GM12878 (cell line): ENCODE measurements around the gene TAS2R13. TPM values are rescaled to one million over a fixed set of nuclear protein-coding genes. Genes with fewer than 3 reads are reported as not detected.

ENCODE experiments used
- ATAC-seq: fragments of 200-7000 bp; cut with Tn5 transposase; 3 replicates; pipeline ENCODE4 v1.9.1; 2020; ENCODE audit warnings: mild to moderate bottlenecking, moderate library complexity
- BruUV-seq: library from RNA; stranded (reverse); fragments of 400-500 nt; replicated peaks from 2 replicates; lab custom pipeline; 2021; lab: Mats Ljungman, UMichigan
- CTCF ChIA-PET: fragments of 300-600 bp; sonication (Branson Sonifier 250); formaldehyde crosslinking; extraction: SDS; loops from one replicate; lab custom pipeline; 2021; ENCODE audit warnings: inconsistent platforms; lab: Yijun Ruan, JAX
- POLR2A ChIA-PET: fragments of 350-600 bp; formaldehyde crosslinking; extraction: SDS; loops from one replicate; lab custom pipeline; 2021; ENCODE audit warnings: inconsistent platforms; lab: Charles Lee
- RAD21 ChIA-PET: fragments of 300-600 bp; sonication (Branson Sonifier 250); formaldehyde crosslinking; loops from one replicate; lab custom pipeline; 2023; ENCODE audit warnings: antibody characterized with exemption; ENCODE audit not compliant: unreplicated experiment; lab: Charles Lee
- SMC1A ChIA-PET: fragments of 300-600 bp; sonication (Branson Sonifier 250); formaldehyde crosslinking; loops from one replicate; lab custom pipeline; 2023; ENCODE audit not compliant: unreplicated experiment, uncharacterized antibody; lab: Charles Lee
- DNase-seq: peaks from one replicate; pipeline ENCODE4 v3.0.0-alpha.2; 2011; ENCODE audit warnings: low read depth, low spot score
- FAIRE-seq: peaks from 3 replicates; lab custom pipeline; 2011; peaks lifted over from hg19 to GRCh38; lab: Jason Lieb, UNC
- H2AFZ ChIP-seq: 2 replicates; pipeline ENCODE4 v1.6.0; 2011; ENCODE audit warnings: low read depth, low read length, control low read depth; ENCODE audit not compliant: control insufficient read depth
- H3K27ac ChIP-seq: 2 replicates; pipeline ENCODE4 v1.5.1; 2011; ENCODE audit warnings: control low read depth; ENCODE audit not compliant: control insufficient read depth, insufficient read depth
- H3K27me3 ChIP-seq, 2 experiments: replicated peaks in 1 of 2; 2 replicates each; pipeline versions ENCODE4 v1.6.0 to v1.6.1; 2011; ENCODE audit warnings: low read length in 1 of 2; ENCODE audit not compliant: control insufficient read depth in 2 of 2, insufficient read depth in 2 of 2
- H3K36me3 ChIP-seq, 2 experiments: 2 replicates each; pipeline ENCODE4 v1.5.1; 2011; ENCODE audit warnings: low read length in 1 of 2; ENCODE audit not compliant: control insufficient read depth in 2 of 2, insufficient read depth in 2 of 2
- H3K4me1 ChIP-seq: 2 replicates; pipeline ENCODE4 v1.6.1; 2011; ENCODE audit warnings: mild to moderate bottlenecking, low read length, moderate library complexity, mixed read lengths; ENCODE audit not compliant: control insufficient read depth, insufficient read depth
- H3K4me2 ChIP-seq: 2 replicates; pipeline ENCODE4 v1.6.0; 2011; ENCODE audit warnings: control low read depth; ENCODE audit not compliant: control insufficient read depth, insufficient read depth
- H3K4me3 ChIP-seq: fragments of 200-600 bp; sonication (generic); 2 replicates; pipeline ENCODE4 v1.5.1; 2016
- H3K79me2 ChIP-seq: 2 replicates; pipeline ENCODE4 v1.6.0; 2011; ENCODE audit warnings: low read length; ENCODE audit not compliant: control insufficient read depth, insufficient read depth
- H3K9ac ChIP-seq: 2 replicates; pipeline ENCODE4 v1.8.0; 2011; ENCODE audit warnings: low read length, control low read depth, mixed read lengths; ENCODE audit not compliant: control insufficient read depth, insufficient read depth
- H3K9me3 ChIP-seq: replicated peaks from 3 replicates; pipeline ENCODE4 v1.5.1; 2011; ENCODE audit warnings: mild to moderate bottlenecking, low read length; ENCODE audit not compliant: control insufficient read depth, insufficient read depth
- H4K20me1 ChIP-seq: 2 replicates; pipeline ENCODE4 v1.6.0; 2011; ENCODE audit not compliant: control insufficient read depth, insufficient read depth
- ASH2L ChIP-seq: fragments of 300-600, 200-600 bp; sonication (generic); IDR thresholded peaks from 2 replicates; pipeline ENCODE4 v1.6.1; 2017; ENCODE audit warnings: low read depth, mild to moderate bottlenecking, borderline replicate concordance
- ATF7 ChIP-seq: fragments of 450-650 bp; IDR thresholded peaks from 2 replicates; pipeline ENCODE4 v1.6.1; 2016; ENCODE audit warnings: low read depth, mild to moderate bottlenecking
- CREB1 ChIP-seq: IDR thresholded peaks from 2 replicates; pipeline ENCODE4 v1.6.1; 2012; ENCODE audit warnings: low read depth, mild to moderate bottlenecking, inconsistent platforms
- EP300 ChIP-seq, 2 experiments: fragments of 150-350 bp in 1 of 2; IDR thresholded peaks; 2 replicates each; pipeline ENCODE4 v1.6.1; 2011 to 2012; ENCODE audit warnings: low read depth in 2 of 2, low read length in 2 of 2, borderline replicate concordance in 1 of 2, improper control_type of control experiment in 1 of 2, inconsistent platforms in 1 of 2; ENCODE audit not compliant: control insufficient read depth in 1 of 2
- IKZF2 ChIP-seq, 2 experiments: fragments of 450-650 bp; IDR thresholded peaks; 2 replicates each; pipeline ENCODE4 v1.6.1; 2017; ENCODE audit warnings: mild to moderate bottlenecking in 2 of 2, moderate library complexity in 2 of 2
- NFYB ChIP-seq: IDR thresholded peaks from 2 replicates; pipeline ENCODE4 v1.6.1; 2011; ENCODE audit warnings: low read depth, mild to moderate bottlenecking, low read length, improper control_type of control experiment, moderate library complexity; ENCODE audit not compliant: insufficient read depth
- NR2C2 ChIP-seq: IDR thresholded peaks from 2 replicates; pipeline ENCODE4 v1.6.1; 2011; ENCODE audit warnings: borderline replicate concordance, low read depth; ENCODE audit not compliant: control insufficient read depth, insufficient read length
- RAD51 ChIP-seq: fragments of 450-650 bp; IDR thresholded peaks from 2 replicates; pipeline ENCODE4 v1.6.1; 2016; ENCODE audit warnings: moderate library complexity, mild to moderate bottlenecking, inconsistent platforms
- RB1 ChIP-seq: fragments of 450-650 bp; formaldehyde crosslinking; IDR thresholded peaks from 2 replicates; pipeline ENCODE4 v1.6.1; 2017; ENCODE audit warnings: mild to moderate bottlenecking, borderline replicate concordance
- RELB ChIP-seq: fragments of 450-650 bp; IDR thresholded peaks from 2 replicates; pipeline ENCODE4 v1.6.1; 2017; ENCODE audit warnings: low read depth, mild to moderate bottlenecking, moderate library complexity
- SKIL ChIP-seq: fragments of 450-650 bp; IDR thresholded peaks from 2 replicates; pipeline ENCODE4 v1.6.1; 2017; ENCODE audit warnings: mild to moderate bottlenecking, low read depth, inconsistent platforms; ENCODE audit not compliant: poor library complexity, severe bottlenecking
- TCF3 ChIP-seq: IDR thresholded peaks from 2 replicates; pipeline ENCODE4 v1.6.1; 2012; ENCODE audit warnings: low read depth, mild to moderate bottlenecking, low read length, borderline replicate concordance; ENCODE audit not compliant: insufficient read depth
- YBX1 ChIP-seq: fragments of 450-650 bp; IDR thresholded peaks from 2 replicates; pipeline ENCODE4 v1.6.1; 2016; ENCODE audit warnings: antibody characterized with exemption
- ZNF207 ChIP-seq: fragments of 450-650 bp; IDR thresholded peaks from 2 replicates; pipeline ENCODE4 v1.6.1; 2014; ENCODE audit warnings: antibody characterized with exemption, mild to moderate bottlenecking, borderline replicate concordance
- ZNF592 ChIP-seq: fragments of 450-650 bp; IDR thresholded peaks from 2 replicates; pipeline ENCODE4 v1.6.1; 2017; ENCODE audit warnings: mild to moderate bottlenecking, moderate library complexity
- WGBS: methylation state at CpG from one replicate; pipeline ENCODE4 v1.1.6; 2016; ENCODE audit warnings: low lambda C conversion rate; ENCODE audit not compliant: insufficient replicate concordance, insufficient coverage; ENCODE audit errors: missing lambda C conversion rate; 5-methylcytosine and 5-hydroxymethylcytosine counted together
- in situ Hi-C: fragments of 300-500 bp; cut with MboI; formaldehyde crosslinking; loops from 9 replicates; pipeline ENCODE4 v1.14.3; 2018; ENCODE audit warnings: mixed read lengths
- intact Hi-C: fragments of 100-400 bp; cut with micrococcal nuclease; formaldehyde crosslinking; loops from one replicate; pipeline ENCODE4 v1.14.2; 2022; ENCODE audit not compliant: unreplicated experiment
- polyA plus RNA-seq, 11 experiments: library from polyadenylated mRNA; depleted of rRNA in 4 of 11; unstranded in 6 of 11; stranded (reverse) in 5 of 11; fragments of >200 nt; fragmentation: Nextera tagmentation in 4 of 11; fragmentation: Illumina TruSeq in 1 of 11; extraction: Ambion mirVana in 4 of 11; extraction: Trizol in 1 of 11; gene quantifications; 1 replicate in 1 of 11; 2 replicates in 10 of 11; pipeline versions ENCODE4 v1.2.1 to v1.2.3, GENCODE V29; 2011 to 2016; ENCODE audit warnings: inconsistent platforms in 2 of 11, missing spikeins in 2 of 11, low read depth in 1 of 11
- total RNA-seq, 4 experiments: library from RNA; depleted of rRNA in 3 of 4; stranded (reverse); fragments of >200 nt in 3 of 4; fragmentation: Illumina TruSeq in 1 of 4; extraction: Trizol in 1 of 4; gene quantifications; 2 replicates each; pipeline versions ENCODE4 v1.2.1 to v1.2.3, GENCODE V29; 2013 to 2021
- TF ChIP-seq, protein P1 (sequence below): IDR thresholded peaks from 2 replicates; pipeline ENCODE4 v1.6.1; 2012; ENCODE audit warnings: low read depth, low read length, improper control_type of control experiment

The TAS2R13 gene
- total and polyA plus RNA-seq, 10 of the 15 experiments (the other 5 are each of a cell fraction or from before 2014, with no cell fraction given) = 0.12 to 2.2 (median 0.65) TPM; not detected in 4

- Histone ChIP-seq H3K4me2 (no peak overlapping the region), H3K79me2 (no peaks in the 10 kb centered on the region), H3K4me3 (no peak overlapping the region), H3K27ac (no peak overlapping the region), H2AFZ (no peak overlapping the region), H4K20me1 (no peaks in the 10 kb centered on the region), H3K9me3 (peaks cover 2% of the 10 kb centered on the region; the same call in 2 of the 3 replicates), H3K9ac (no peak overlapping the region), H3K27me3 (no peaks in the 10 kb centered on the region), H3K4me1 (no peaks in the 10 kb centered on the region), H3K36me3 (peaks cover 0 to 3% of the 10 kb centered on the region in 2 experiments; a peak in 1 of 4 replicates)
- CTCF ChIA-PET = no interaction called here
- intact Hi-C loops (no loop called here), in situ Hi-C loops (no loop called here)
- no TSS peak for BruUV-seq
- DNase-seq (no peak), ATAC-seq (no peak), FAIRE-seq (no peak)
- SMC1A ChIA-PET = no interaction called here
- 93% methylated on average over 2 of the region's 2 CpGs for WGBS
- RAD21 ChIA-PET = no interaction called here
- POLR2A ChIA-PET = no interaction called here
- no peak for TF ChIP-seq ASH2L
- TF ChIP-seq, protein P1, sequence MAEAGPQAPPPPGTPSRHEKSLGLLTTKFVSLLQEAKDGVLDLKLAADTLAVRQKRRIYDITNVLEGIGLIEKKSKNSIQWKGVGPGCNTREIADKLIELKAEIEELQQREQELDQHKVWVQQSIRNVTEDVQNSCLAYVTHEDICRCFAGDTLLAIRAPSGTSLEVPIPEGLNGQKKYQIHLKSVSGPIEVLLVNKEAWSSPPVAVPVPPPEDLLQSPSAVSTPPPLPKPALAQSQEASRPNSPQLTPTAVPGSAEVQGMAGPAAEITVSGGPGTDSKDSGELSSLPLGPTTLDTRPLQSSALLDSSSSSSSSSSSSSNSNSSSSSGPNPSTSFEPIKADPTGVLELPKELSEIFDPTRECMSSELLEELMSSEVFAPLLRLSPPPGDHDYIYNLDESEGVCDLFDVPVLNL = no peak
- TF ChIP-seq ZNF592 = no peak
- TF ChIP-seq YBX1 = no peak
- no peak for TF ChIP-seq NFYB
- no peak for TF ChIP-seq ZNF207
- no peak for TF ChIP-seq TCF3
- no peak for TF ChIP-seq CREB1
- TF ChIP-seq RAD51 = no peak
- TF ChIP-seq SKIL = no peak
- TF ChIP-seq RELB = no peak
- no peak for TF ChIP-seq IKZF2 (IDR thresholded peaks at IDR 0.05)
- TF ChIP-seq RB1 = no peak
- no peak for TF ChIP-seq NR2C2
- TF ChIP-seq ATF7 = no peak
- no peak for TF ChIP-seq EP300 (IDR thresholded peaks at IDR 0.05; ENCODE audit: borderline replicate concordance in 1 of 2, control insufficient read depth in 1 of 2, low read depth in 2 of 2, low read length in 2 of 2)
Measured at GRCh38 chr12:10861366-10861765, 48.0 kb downstream of the TAS2R13 start.
